GM10847 (cell line): ENCODE results near the gene FBXO42.
A peak's percentile ranks its signal among the peaks of the same experiment; 100 is the strongest.

Experiments
- POLR2A ChIP-seq: IDR thresholded peaks from 2 replicates; pipeline ENCODE4 v1.6.1; 2011; ENCODE audit not compliant: insufficient read length; ENCODE audit errors: extremely low read depth

The FBXO42 gene

DNA sequence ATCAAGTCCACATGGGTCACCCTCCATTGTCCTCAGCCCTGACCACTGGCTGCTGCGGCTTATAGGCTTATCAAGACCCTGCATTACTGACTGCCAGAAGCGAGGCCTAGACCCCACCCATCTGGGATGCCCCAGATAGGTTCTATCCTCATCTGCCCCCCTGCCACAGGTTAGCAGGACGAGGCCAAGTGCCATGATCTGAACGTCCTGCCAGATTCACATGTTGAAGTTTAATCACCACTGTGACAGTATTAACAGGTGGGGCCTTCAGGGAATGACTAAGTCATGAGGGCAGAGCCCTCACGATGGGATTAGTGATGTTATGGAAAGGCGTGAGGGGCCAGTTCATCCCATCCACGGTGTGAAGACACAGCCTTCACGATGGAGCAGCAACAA lies 109.1 kb downstream of the FBXO42 start:
- TF ChIP-seq POLR2A: no peak

DNA sequence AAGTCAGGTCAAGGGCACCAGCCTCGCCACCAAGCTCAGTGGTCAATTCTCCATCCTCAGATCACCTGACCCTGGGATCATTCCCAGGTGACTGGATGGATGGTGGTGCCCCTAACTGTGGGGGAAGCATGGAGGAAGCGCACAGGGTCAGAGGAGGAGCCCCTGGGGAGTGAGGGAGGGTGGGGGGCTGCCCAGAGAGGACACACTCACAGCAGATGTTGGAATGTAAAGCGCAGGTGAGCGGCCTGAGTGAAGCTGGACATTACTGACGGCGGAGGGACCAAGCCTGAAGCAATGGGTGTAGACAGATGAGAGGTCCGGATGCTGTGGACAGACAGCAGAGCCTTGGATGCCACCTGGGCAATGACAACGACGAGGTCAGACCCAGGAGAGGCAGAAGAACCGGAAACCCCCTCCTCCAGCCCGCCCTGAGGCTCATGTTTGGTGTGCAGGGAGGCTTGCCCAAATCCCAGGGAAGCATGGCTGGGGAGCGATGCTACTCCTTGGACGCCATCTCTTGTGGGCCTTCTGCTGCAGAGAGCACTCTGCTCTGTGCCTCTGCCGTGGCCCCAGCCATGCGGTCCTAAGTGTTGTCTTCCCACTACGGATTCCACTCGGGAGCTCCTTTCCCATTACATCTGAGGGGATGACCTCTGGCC lies 109.6 kb downstream of the FBXO42 start:
- TF ChIP-seq POLR2A: no peak

DNA sequence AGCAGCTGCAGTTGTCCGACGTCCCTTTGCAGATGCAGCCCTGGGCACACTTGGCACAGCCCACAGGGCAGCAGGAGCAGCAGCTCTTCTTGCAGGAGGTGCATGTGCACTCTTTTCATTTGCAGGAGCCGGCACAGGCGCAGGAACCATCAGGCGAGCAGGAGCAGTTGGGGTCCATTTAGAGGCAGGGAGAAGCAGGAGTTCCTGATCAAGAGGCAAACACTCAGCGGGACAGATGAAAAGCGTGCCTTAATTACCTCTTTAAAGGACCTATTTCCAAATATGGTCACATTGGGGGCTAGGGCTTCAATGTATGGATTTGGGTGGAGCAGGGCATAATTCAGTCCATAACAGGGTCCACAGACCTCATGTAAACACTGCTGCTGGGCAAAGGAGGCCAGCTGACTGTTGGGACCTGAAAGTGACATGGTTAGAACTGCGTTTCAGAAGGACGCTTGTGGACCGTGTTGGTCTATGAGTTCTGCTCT lies 111.0 kb downstream of the FBXO42 start:
- TF ChIP-seq POLR2A: no peak

DNA sequence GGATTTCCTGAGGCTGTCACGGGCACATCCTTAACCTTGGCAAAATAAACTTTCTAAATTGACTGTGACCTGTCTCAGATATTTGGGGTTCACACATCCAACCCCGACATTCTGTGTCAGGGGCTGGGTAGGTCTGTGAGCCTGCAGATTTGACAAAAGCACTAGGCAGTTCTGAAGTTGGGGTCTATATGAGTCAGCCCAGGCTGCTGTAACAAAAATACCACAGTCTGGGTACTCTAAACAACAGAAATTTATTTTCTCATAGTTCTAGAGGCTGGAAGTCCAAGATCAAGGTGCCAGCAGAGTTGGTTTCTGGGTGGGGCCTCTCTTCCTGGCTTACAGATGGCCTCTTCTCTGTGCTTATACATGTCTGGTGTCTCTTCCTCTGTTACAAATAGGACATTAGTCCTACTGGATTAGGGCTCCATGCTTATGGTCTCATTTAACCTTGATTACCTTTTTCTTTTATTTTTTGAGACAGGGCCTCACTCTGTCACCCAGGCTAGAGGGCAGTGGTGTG lies 112.2 kb downstream of the FBXO42 start:
- no peak for TF ChIP-seq POLR2A

DNA sequence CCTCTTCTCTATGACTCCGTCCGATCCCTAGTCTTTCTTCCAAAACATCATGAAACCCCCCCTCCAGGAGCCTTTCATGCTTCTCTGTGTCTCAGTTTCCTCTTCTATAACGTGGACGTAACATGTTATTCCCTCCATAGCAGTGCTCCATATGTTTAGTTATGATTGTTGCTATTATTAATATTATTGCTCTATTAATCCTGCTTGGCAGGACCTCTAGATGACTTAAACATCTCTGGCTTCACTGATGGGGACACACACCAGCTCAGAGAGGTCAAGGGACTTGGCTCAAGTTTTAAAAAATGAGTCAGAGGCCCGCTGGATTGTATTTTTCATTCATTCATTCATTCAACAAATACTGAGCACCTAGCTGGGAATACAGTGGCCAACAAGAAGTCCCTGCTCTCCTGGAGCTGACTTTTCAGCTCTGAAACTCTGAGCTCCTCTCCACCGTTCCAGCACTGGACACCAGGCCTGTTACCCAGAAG lies 114.9 kb downstream of the FBXO42 start:
- no peak for TF ChIP-seq POLR2A

DNA sequence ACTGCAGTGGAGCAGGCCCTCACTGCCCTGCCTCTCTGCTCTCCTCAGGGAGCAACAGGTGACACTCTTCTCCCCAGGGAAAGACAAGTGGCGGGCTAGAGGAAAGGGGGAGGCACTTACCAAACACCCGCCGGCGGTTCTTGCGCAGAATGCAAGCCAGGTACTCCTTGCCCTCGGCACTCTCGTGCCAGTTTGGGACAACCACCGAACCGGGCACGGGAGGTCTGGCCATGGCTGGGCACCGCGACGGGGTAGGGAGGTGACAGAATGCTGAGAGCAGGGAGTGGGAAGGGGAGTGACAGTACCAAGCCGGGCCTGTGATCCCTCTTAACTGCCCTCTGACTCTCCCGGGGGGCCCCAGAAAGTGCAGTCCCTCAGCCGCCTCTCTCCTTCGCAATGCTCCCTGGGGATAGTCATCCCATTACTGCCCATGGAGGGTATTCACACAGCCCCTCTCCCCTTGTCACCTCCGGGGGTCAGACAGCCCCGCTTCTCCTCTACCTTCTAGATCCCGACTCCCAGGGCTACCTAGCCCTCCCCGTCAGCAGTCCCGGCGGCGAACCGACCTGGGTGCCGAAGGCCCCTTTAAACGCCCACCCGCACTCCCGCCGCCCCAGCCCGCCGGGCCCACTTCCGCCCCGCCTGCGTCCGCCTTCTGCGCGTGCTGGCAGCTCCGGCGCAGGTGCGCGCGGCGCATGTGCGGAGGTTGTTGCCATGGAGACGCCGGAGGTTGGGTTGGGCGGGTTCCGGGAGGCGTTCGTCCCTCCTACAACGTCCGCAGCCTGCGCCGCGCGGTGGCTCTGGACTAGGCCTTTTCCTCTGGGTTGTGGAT lies 115.6 kb downstream of the FBXO42 start, which contains the start of gene CPLANE2:
Gene CPLANE2, minus strand, starts transcription at position 673 of the 832 bp plus-strand sequence. Its CDS starts 441 bp downstream, at position 232.
- TF ChIP-seq POLR2A: peak; percentile 60

DNA sequence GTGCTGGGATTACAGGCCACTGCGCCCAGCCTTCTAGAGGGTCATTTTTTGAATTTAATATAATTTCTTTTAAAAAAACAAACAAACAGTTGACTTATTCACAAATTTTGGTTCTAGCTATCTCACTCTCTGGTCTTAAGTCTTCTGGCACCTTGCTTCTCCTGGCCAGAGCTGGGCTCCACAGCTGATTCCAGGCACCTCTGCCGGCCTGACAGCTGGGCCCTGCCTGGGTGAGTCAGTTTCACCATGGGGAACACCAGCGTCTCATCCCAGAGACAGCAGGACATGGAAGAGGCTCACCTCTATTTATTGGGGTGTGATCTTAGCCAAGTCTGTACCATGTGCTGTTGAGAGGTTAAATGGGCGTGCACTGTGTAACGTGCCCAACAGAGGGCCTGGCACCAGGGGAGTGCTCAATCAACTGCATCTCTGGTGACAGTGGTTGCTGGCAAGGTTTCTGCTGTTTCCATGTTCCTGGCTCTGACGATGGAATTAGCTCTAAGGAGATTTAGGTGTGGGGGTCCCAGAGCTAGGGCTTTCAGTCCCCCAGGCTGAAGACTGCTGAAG lies 116.3 kb downstream of the FBXO42 start:
- no peak for TF ChIP-seq POLR2A

DNA sequence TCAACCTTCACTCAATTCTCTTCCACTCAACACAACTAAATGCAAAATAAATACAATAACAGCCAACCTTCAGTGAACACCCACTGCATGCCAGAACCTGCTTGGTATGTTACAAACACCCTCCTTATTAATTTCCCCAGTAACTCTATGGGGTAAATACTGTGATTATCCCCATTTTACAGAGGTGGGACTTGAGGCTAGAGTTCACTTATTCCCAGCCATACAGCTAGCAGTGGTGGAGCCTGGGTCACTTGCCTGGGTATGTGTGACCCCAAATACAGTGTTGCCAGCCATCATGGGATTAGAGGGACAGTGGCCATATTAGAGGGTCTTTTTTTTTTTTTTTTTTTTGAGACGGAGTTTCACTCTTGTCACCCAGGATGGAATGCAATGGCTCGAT lies 116.9 kb downstream of the FBXO42 start:
- no peak for TF ChIP-seq POLR2A

DNA sequence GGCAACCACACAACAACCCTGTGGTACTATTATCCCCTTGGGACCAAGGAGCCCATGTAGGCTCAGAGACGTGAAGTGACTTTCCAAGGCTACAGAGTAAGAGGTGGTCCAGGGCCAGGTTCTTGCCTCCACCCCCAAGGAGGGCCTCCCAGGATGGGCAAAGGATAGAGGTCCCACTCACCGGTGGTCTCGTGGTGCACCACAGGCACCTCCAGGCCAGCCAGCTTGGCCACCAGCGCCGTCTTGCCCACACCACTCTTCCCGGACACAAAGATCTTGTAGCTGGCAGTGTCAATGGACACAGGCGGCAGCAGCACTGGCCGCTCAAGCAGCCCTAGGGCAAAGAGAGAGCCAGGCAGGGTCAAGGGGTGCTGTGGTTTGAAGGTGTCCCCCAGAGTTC lies 118.8 kb downstream of the FBXO42 start:
- no peak for TF ChIP-seq POLR2A

DNA sequence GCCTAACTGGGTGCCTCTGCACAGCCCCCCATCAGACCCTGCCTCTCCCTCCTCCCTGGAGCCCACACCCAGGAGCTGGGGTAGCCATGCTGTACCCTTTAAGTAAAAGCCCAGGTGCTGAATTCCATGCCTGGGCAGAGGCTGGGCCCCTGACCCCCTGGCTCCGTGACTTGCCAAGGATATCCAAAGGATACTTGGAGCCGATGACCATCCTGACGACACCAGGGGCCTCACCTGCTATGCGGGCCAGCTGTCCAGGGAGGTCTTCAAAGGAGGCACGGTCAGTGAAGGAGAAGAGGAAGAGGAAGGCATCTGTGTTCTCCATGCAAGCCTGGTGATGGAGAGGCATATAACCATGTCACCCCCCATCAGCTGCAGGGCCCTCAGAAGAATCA lies 120.0 kb downstream of the FBXO42 start:
- no peak for TF ChIP-seq POLR2A

DNA sequence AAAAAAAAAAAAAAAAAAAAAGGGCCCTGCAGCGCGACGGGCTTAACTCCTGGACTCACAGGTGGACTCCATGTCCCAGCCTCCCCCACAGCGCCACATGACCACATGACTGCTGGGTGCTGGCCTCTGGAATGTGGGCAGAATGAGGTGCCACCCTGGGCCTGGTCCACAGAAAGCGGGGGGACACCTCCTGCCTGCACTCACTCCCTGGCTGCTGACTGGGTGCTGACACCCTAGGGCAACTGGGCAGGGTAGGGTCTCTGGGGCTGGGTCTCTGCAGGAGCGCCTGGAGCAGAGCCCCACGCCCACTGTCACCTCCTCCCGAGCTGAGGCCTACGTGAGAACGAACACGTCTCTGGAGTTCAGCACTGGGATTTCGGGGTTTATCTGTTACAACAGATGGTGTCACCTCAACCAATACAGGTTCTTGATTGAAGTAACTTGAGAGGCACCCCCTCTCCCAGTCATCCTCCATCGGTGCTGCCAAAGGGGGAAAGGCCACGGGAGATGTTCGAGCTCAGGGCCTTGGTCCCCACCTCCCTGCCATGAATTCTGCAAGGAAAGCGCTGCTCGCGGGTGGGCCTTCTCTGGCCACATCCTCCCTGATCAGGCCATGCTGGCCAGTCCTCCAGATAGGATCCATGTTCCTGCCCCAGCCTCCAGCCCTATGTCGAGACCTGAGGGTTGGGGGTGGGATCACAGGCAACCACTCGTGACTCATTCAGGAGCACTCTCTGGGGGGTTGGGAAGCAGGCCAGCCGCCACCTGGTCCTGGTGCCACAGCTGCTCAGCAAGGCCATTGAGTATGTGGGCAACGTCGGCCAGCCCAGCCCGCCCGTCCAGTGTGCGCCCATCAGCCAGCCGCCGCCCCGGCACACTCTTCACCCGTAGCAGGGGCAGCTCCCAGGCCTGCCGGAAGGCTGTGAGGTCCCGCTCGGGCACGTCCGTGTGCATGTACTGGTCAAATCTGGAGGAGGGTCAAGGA lies 120.7 kb downstream of the FBXO42 start:
- TF ChIP-seq POLR2A: no peak

DNA sequence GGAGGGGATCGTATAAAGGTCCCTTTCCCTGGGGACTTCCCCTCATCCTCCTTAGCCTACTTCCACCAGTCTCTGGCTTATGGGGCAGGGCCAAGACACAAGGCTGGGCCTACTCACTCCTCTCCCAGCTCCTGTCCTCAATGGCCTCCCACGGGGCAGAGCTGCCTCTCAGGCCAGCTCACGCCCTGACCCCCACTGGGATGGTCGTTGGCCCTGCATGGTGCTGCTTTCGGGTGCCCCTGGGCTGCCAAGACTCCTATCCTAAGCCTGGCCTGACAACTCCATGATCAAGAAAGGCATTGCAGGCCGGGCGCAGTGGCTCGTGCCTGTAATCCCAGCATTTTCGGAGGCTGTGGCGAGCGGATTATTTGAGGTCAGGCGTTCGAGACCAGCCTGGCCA lies 121.5 kb downstream of the FBXO42 start:
- TF ChIP-seq POLR2A: no peak

DNA sequence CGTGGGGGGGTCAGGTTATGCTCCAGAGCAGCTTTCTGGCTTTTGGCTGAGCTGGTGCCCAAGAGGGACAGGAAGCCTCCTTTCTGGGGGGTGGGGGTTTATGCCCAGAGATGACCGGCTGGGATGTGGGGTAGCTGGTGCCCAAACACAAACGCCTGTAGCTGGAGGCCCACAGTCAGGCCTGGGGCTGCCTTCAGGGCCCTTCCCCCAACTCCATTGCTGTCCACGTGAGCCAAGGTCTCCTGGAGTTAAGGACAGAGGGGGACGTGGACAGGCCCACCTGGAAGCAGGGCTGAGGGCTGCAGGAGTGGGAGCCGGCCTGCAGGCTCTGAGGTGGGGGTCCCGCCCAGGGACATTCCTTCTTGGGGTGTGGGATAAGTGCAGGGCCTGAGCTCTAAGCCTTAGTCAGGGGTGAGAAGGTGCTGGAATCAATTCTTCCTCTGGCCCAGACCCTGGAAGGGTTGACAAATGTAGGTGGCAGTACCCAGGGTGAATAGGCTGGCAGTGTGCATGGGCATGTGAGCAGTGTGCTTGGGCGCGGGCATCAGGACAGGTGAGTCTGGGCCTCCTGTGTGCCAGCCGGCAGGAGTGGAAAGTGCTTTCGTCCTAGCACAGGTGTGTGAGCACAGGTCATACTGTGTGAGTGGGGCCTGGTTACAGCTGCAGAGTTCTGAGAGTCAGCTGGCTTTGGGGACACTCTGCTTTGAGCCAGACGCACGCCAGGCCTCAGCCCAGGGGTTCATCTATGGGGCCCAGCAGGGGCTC lies 122.1 kb downstream of the FBXO42 start:
- TF ChIP-seq POLR2A: no peak
